GM12892 (cell line): ENCODE results near the gene GLRX3.

Source experiments
- POLR2A ChIP-seq: IDR thresholded peaks from 2 replicates; pipeline ENCODE4 v1.6.1; 2011; ENCODE audit warnings: low read depth, low read length, control low read depth
- POLR2AphosphoS5 ChIP-seq: IDR thresholded peaks from 2 replicates; pipeline ENCODE4 v1.6.1; 2011; ENCODE audit warnings: low read depth, low read length, control low read depth
- TAF1 ChIP-seq: IDR thresholded peaks from 2 replicates; pipeline ENCODE4 v1.6.1; 2011; ENCODE audit warnings: low read depth, mild to moderate bottlenecking, control low read depth, low read length, borderline replicate concordance

DNA sequence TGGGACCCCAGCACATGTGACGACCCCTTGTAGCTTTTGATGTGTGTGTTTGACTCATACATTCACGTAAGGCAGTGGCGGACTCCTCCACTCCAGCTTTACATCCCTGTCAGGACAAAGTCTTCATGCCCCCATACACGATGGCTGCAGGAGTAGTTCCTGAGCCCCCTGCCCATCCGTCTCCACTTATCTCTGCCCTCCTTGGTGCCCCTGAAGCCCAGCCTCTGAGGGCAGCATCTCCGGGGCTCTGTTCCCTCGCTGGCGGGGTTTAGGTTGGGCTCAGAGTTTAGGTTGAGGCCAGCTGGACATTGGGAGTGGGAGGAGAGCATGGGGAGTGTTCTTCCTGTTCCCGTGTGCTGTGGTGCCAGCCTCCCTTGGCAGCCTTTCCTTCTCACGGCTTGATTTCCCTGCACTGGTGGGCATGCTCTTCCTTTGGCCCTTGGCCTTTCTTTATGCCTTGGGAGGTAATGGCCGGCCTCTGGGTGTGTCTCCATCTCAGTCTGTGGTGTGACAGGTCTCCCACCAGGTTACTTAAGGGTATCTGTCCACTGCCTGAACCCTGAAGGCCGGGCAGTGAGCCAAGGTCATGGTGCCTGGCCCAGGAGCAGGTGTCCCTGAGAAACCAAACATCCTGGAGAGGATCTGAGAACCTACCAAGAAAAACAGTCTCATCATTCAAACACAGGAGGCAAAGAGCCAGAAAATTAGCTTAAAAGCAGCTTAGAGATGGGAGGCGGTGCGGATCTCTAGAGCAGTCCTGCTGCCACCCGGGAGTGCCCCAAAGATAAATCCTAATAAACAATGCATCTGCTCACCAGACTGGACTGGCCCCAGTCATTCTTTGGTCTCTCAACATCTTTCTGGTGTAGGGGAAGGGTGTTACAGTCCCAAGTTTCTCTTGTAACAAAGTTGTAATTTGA, 85.5 kb downstream of the GLRX3 start:
- no peak for TF ChIP-seq POLR2AphosphoS5
- no peak for TF ChIP-seq POLR2A
- TF ChIP-seq TAF1 = no peak
